ENCODE data around the gene C4orf51. TPM values are rescaled to one million over a fixed set of nuclear protein-coding genes. Genes with fewer than 3 reads are reported as not detected.

Gene C4orf51
- total RNA-seq, 1 experiment from 2014 or later, result not detected

- CTCF ChIA-PET, result no interaction called here
- Mint-ChIP-seq H3K27ac (ENCODE audit: unreplicated experiment) (no peak overlapping the region), H3K36me3 (ENCODE audit: insufficient read depth, unreplicated experiment) (no peaks in the 10 kb centered on the region), H3K4me3 (ENCODE audit: low read depth, unreplicated experiment) (no peak overlapping the region), H3K4me1 (ENCODE audit: low read depth, unreplicated experiment) (peaks cover 2% of the 10 kb centered on the region), H3K9me3 (ENCODE audit: low read depth, unreplicated experiment) (no peaks in the 10 kb centered on the region), H3K27me3 (ENCODE audit: unreplicated experiment) (no peaks in the 10 kb centered on the region)
- no peak for TF ChIP-seq CTCF (IDR thresholded peaks at IDR 0.05; ENCODE audit: unreplicated experiment)
- no peak for DNase-seq
- no TSS peak for BruUV-seq (replicated peaks)
- intact Hi-C loops (cut with micrococcal nuclease; ENCODE audit: unreplicated experiment), result no loop called here
Measured at GRCh38 chr4:145740806-145741205, 60.9 kb downstream of the C4orf51 start.

DNA sequence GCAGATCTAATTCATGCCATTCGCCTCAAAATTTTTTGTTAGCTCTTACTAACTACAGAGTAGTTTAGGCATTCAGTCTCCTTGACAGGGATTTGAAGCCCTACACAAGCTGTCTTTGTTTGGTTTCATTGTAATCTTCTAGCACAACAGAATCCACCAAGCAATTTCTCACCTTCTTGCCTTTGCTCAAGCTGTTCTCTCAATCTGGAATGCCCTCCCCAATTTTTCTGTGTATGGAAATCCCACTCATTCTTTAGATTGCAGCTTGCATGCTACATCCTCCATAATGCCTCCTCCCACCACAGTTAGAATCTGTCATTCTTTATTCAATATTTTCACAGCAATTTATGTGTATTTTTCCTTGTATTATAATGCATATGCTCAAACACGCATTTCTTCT is 63.7 kb downstream of the C4orf51 start:
- intact Hi-C loops (cut with micrococcal nuclease; ENCODE audit: unreplicated experiment), result no loop called here
- DNase-seq, result no peak
- H3K4me1 Mint-ChIP-seq (ENCODE audit: low read depth, unreplicated experiment), result no peaks in the 10 kb centered on the region
- no TSS peak for BruUV-seq (replicated peaks)
- no peaks in the 10 kb centered on the region for H3K27me3 Mint-ChIP-seq (ENCODE audit: unreplicated experiment)
- CTCF ChIA-PET, result interaction anchor here (1.2 kb wide), 1 partner anchor 9 kb away, joined by 3 read pairs; no protein-coding TSS in a partner anchor
- H3K27ac Mint-ChIP-seq (ENCODE audit: unreplicated experiment), result no peak overlapping the region
- no peaks in the 10 kb centered on the region for H3K36me3 Mint-ChIP-seq (ENCODE audit: insufficient read depth, unreplicated experiment)
- no peak for TF ChIP-seq CTCF (IDR thresholded peaks at IDR 0.05; ENCODE audit: unreplicated experiment)
- no peaks in the 10 kb centered on the region for H3K9me3 Mint-ChIP-seq (ENCODE audit: low read depth, unreplicated experiment)
- H3K4me3 Mint-ChIP-seq (ENCODE audit: low read depth, unreplicated experiment), result no peak overlapping the region

DNA sequence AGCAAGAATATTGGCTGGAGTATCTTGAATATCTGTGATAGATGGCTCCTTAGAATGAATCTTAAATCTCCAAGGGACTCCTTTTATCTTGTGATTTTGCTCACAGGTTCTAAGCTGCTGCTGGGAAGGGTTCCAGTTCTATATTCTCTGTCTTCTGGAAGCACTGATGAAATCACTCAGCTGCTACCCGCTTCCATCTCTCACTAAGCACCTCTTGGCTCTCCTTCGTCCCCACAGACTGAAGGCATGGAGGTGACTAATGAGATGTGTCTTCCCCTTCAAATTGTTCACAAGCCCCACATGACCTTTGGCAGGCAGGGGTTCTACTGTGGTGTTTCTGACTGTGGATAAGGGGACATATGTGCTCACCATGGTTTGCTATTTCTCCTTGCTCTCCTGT is 75.9 kb downstream of the C4orf51 start:
- BruUV-seq (replicated peaks), result no TSS peak
- Mint-ChIP-seq H3K27ac (ENCODE audit: unreplicated experiment) (no peak overlapping the region), H3K27me3 (ENCODE audit: unreplicated experiment) (no peaks in the 10 kb centered on the region), H3K36me3 (ENCODE audit: insufficient read depth, unreplicated experiment) (peaks cover 4% of the 10 kb centered on the region), H3K4me3 (ENCODE audit: low read depth, unreplicated experiment) (no peak overlapping the region), H3K9me3 (ENCODE audit: low read depth, unreplicated experiment) (no peaks in the 10 kb centered on the region), H3K4me1 (ENCODE audit: low read depth, unreplicated experiment) (no peaks in the 10 kb centered on the region)
- intact Hi-C loops (cut with micrococcal nuclease; ENCODE audit: unreplicated experiment), result no loop called here
- DNase-seq, result no peak
- CTCF ChIA-PET, result no interaction called here
- TF ChIP-seq CTCF (IDR thresholded peaks at IDR 0.05; ENCODE audit: unreplicated experiment), result no peak

DNA sequence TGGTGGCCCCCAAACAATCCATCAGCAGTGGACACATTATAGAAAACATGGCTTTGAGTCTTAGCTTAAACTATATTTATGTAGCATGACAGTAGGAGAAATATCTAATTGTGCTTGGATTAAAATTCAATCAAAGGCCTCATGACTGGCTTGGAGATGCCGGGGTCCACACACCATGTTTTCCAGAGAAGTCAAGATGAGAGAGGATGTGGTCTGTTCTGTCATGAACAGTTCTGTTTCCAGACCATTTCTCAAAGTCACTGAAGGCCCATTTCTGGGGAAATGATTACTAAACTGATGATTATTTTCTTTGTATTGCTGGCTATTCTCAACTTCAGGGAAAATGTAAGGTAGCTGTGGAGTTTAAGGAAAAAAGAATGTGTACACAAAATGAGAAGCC is 76.3 kb downstream of the C4orf51 start:
- no peaks in the 10 kb centered on the region for H3K9me3 Mint-ChIP-seq (ENCODE audit: low read depth, unreplicated experiment)
- no peak overlapping the region for H3K4me3 Mint-ChIP-seq (ENCODE audit: low read depth, unreplicated experiment)
- peaks cover 5% of the 10 kb centered on the region for H3K36me3 Mint-ChIP-seq (ENCODE audit: insufficient read depth, unreplicated experiment)
- intact Hi-C loops (cut with micrococcal nuclease; ENCODE audit: unreplicated experiment), result no loop called here
- no peak for DNase-seq
- BruUV-seq (replicated peaks), result no TSS peak
- H3K4me1 Mint-ChIP-seq (ENCODE audit: low read depth, unreplicated experiment), result no peaks in the 10 kb centered on the region
- H3K27me3 Mint-ChIP-seq (ENCODE audit: unreplicated experiment), result no peaks in the 10 kb centered on the region
- H3K27ac Mint-ChIP-seq (ENCODE audit: unreplicated experiment), result no peak overlapping the region
- CTCF ChIA-PET, result no interaction called here
- TF ChIP-seq CTCF (IDR thresholded peaks at IDR 0.05; ENCODE audit: unreplicated experiment), result no peak
